GM18909 (cell line): ENCODE results near the gene OAF.
A peak's percentile ranks its signal among the peaks of the same experiment; 100 is the strongest.
"Not testable (repeated sequence)": the region's sequence is repeated elsewhere in the genome, so short reads cannot be mapped to it uniquely, and the experiment has no call there.

Experiments used
- ATAC-seq: cut with Tn5 transposase; IDR thresholded peaks from one replicate; pipeline ENCODE4 v1.9.1; 2021; ENCODE audit warnings: mild to moderate bottlenecking; ENCODE audit not compliant: unreplicated experiment, poor library complexity

Gene OAF

GRCh38 chr11:120236169-120237107 is 25.6 kb downstream of the OAF start:
- ATAC-seq = no peak

- no peak for ATAC-seq
These were observed 28.3 kb downstream of the OAF start for GRCh38 chr11:120238968-120239620.

- ATAC-seq = no peak
These were observed 29.1 kb downstream of the OAF start, which contains the start of gene POU2F3 for GRCh38 chr11:120239713-120240640. POU2F3 (plus strand) TSS chr11:120240140; CDS start chr11:120240344, 204 bp downstream.

- no peak for ATAC-seq
These were observed 30.0 kb downstream of the OAF start for GRCh38 chr11:120240866-120241265.

GRCh38 chr11:120241277-120241676 is 30.4 kb downstream of the OAF start:
- ATAC-seq = no peak

- no peak for ATAC-seq
These were observed 32.4 kb downstream of the OAF start for GRCh38 chr11:120243221-120243620.

- no peak for ATAC-seq
These were observed 33.9 kb downstream of the OAF start for GRCh38 chr11:120244476-120245365.

- ATAC-seq = no peak
These were observed 34.6 kb downstream of the OAF start for GRCh38 chr11:120245434-120245833.

GRCh38 chr11:120248551-120249278 is 37.9 kb downstream of the OAF start:
- ATAC-seq = peak; percentile 64

GRCh38 chr11:120249279-120250262 is 38.7 kb downstream of the OAF start:
- no peak for ATAC-seq

- not testable (repeated sequence) for ATAC-seq
These were observed 42.5 kb downstream of the OAF start for GRCh38 chr11:120253377-120253776.

GRCh38 chr11:120254788-120255518 is 44.1 kb downstream of the OAF start:
- peak; percentile 68 for ATAC-seq

- ATAC-seq = no peak
These were observed 44.7 kb downstream of the OAF start for GRCh38 chr11:120255519-120255866.

- ATAC-seq = no peak
These were observed 45.3 kb downstream of the OAF start for GRCh38 chr11:120256178-120256577.

- no peak for ATAC-seq
These were observed 45.9 kb downstream of the OAF start for GRCh38 chr11:120256779-120257178.

- ATAC-seq = no peak
These were observed 46.5 kb downstream of the OAF start for GRCh38 chr11:120257346-120257745.

- ATAC-seq = no peak
These were observed 47.8 kb downstream of the OAF start for GRCh38 chr11:120258661-120259060.
